Measurements from ENCODE around the gene CD40. TPM values are rescaled to one million over a fixed set of nuclear protein-coding genes. Genes with fewer than 3 reads are reported as not detected.

The CD40 gene
- total and polyA plus RNA-seq, 2 experiments from 2014 or later: 2.5 to 2.8 TPM

DNA sequence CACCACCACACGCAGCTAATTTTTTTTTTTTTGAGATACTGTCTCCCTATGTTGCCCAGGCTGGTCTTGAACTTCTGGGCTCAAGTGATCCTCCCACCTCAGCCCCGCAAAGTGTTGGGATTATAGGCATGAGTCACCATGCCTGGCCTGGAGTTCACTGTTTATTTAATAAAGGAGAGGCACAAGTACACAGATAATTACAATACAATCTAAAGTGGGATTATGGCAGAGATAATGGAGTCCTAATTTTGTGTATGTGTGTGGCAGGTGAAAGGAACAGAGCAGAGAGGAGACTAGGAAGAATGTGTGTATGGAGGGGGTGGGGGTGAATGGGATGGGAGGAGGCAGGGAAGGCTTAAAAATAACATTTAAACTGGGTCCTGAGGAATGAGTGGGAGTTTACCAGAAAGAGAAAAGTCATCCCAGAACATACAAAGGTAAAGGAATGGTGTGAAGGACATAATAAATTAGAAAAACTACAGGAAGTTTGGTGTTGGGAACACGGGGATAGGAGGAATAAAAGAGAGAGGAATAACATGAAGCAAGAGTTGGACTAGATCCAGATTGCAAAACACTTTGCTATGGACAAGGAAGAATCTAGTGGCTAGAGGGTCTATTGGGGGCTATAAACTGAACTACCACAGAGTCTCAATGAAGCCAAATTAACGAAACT, 32.8 kb upstream of the CD40 start:
- no peaks in the 10 kb centered on the region for H3K9me2 ChIP-seq (ENCODE audit: insufficient read depth)
- in situ Hi-C loops (cut with MboI): no loop called here
- peaks cover 11% of the 10 kb centered on the region; the same call in 1 of the 2 replicates for H3F3A ChIP-seq (ENCODE audit: insufficient read depth)
- H3K9me3 ChIP-seq (ENCODE audit: low read depth): no peaks in the 10 kb centered on the region
- TF ChIP-seq EZH2phosphoT487 (IDR thresholded peaks at IDR 0.05; ENCODE audit: insufficient read depth, low read depth): no peak
- no peak for TF ChIP-seq EZH2 (IDR thresholded peaks at IDR 0.05; ENCODE audit: insufficient read depth, poor library complexity, severe bottlenecking)
- WGBS, 2 experiments (ENCODE audit: low coverage in 1 of 2, low lambda C conversion rate in 2 of 2, missing lambda C conversion rate in 2 of 2): 37 to 39% methylated on average over 4 of the region's 4 CpGs
- H4K20me1 ChIP-seq (ENCODE audit: insufficient read depth): peaks cover 48% of the 10 kb centered on the region
- H3K9ac ChIP-seq: no peak overlapping the region
- peaks cover 90% of the 10 kb centered on the region for H3K79me2 ChIP-seq (ENCODE audit: insufficient read depth)
- H3K4me2 ChIP-seq (ENCODE audit: unreplicated experiment): no peak overlapping the region
- H3K27ac ChIP-seq: no peak overlapping the region
- H3K27me3 ChIP-seq (replicated peaks; ENCODE audit: insufficient read depth): no peaks in the 10 kb centered on the region
- no peak overlapping the region for H3K4me3 ChIP-seq
- no peaks in the 10 kb centered on the region for H3K36me3 ChIP-seq (ENCODE audit: low read depth)
- no peak overlapping the region for H2AFZ ChIP-seq
- peaks cover 24% of the 10 kb centered on the region for H3K4me1 ChIP-seq (ENCODE audit: insufficient read depth)
- DNase-seq: peak; percentile 48

DNA sequence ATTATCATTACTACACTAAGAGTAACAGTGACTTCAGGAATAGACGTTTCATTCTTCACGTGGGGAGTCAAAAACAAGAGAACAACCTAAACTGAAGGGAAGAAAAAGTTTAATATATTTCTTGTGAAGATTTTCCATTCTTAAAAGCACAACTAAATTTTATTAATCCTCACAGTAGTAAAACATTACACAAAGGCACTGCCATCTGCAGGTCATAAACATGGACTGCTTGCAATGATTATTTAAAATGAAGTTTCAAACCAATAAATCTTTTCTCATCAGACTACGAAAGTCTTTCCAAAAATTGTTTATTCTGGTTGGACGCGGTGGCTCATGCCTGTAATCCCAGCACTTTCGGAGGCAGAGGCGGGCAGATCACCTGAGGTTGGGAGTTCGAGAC, 31.0 kb upstream of the CD40 start:
- peak; percentile 58 for DNase-seq
- TF ChIP-seq EZH2phosphoT487 (IDR thresholded peaks at IDR 0.05; ENCODE audit: insufficient read depth, low read depth) (no peak), EZH2 (IDR thresholded peaks at IDR 0.05; ENCODE audit: insufficient read depth, poor library complexity, severe bottlenecking) (no peak)
- 19% methylated on average over 8 of the region's 8 CpGs for whole genome bisulfite sequencing, 2 experiments (ENCODE audit: low coverage in 1 of 2, low lambda C conversion rate in 2 of 2, missing lambda C conversion rate in 2 of 2)
- Histone ChIP-seq H3K36me3 (ENCODE audit: low read depth) (no peaks in the 10 kb centered on the region), H3K27ac (no peak overlapping the region), H3K9me3 (ENCODE audit: low read depth) (no peaks in the 10 kb centered on the region), H3F3A (ENCODE audit: insufficient read depth) (peaks cover 11% of the 10 kb centered on the region; the same call in 1 of the 2 replicates), H3K4me2 (ENCODE audit: unreplicated experiment) (no peak overlapping the region), H3K9me2 (ENCODE audit: insufficient read depth) (no peaks in the 10 kb centered on the region), H3K4me3 (peak overlapping the region; percentile 79; the same call in 1 of the 2 replicates), H3K27me3 (replicated peaks; ENCODE audit: insufficient read depth) (no peaks in the 10 kb centered on the region), H3K9ac (no peak overlapping the region), H3K4me1 (ENCODE audit: insufficient read depth) (peaks cover 24% of the 10 kb centered on the region), H3K79me2 (ENCODE audit: insufficient read depth) (peaks cover 71% of the 10 kb centered on the region), H4K20me1 (ENCODE audit: insufficient read depth) (peaks cover 41% of the 10 kb centered on the region), H2AFZ (no peak overlapping the region)
- in situ Hi-C loops (cut with MboI): no loop called here

DNA sequence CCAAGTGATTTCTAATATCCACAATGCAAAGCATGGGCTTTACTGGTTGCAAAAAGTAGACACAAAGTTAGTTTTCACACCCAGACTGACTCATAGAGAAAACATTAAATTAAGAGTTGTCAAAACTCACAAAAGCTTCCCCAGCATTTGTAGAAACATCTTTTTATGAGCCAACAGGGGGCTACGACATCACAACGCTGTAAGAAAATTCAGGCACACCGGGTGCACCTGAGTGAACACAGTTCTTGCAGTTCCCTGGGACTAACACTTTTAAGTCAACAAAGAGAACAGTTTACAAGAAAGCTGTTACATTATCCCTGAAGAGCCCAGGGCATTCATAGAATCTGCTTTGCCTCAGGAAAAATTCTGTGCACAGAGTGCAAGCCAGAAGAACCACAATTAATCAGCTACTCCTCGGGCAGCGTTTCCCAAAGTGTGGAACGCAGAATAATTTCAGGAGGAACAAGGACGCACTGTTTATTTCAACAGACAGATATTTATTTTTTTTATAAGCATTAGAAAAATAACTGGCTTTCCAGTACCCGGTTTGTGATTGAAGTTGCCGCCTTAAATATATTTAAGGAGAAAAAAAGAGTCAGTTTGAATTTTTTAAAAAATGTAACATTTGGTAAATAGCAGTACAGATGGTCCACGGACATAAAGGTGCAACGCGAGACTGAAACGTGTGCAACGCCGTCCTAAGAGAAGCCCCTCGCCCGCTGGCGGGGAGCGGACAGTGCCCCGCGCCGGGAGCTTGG, 29.5 kb upstream of the CD40 start:
- H3K9me3 ChIP-seq (ENCODE audit: low read depth): no peaks in the 10 kb centered on the region
- no peaks in the 10 kb centered on the region for H3K9me2 ChIP-seq (ENCODE audit: insufficient read depth)
- H3K4me3 ChIP-seq: peak overlapping the region; percentile 79
- peaks cover 24% of the 10 kb centered on the region for H3K4me1 ChIP-seq (ENCODE audit: insufficient read depth)
- H3K36me3 ChIP-seq (ENCODE audit: low read depth): no peaks in the 10 kb centered on the region
- H2AFZ ChIP-seq: peak overlapping the region; percentile 92
- TF ChIP-seq EZH2phosphoT487 (IDR thresholded peaks at IDR 0.05; ENCODE audit: insufficient read depth, low read depth) (no peak), EZH2 (IDR thresholded peaks at IDR 0.05; ENCODE audit: insufficient read depth, poor library complexity, severe bottlenecking) (no peak)
- peak overlapping the region; percentile 91 for H3K4me2 ChIP-seq (ENCODE audit: unreplicated experiment)
- H3K79me2 ChIP-seq (ENCODE audit: insufficient read depth): peaks cover 57% of the 10 kb centered on the region
- peak; percentile 59 for DNase-seq
- WGBS, 2 experiments (ENCODE audit: low coverage in 1 of 2, low lambda C conversion rate in 2 of 2, missing lambda C conversion rate in 2 of 2): 1% methylated on average over 22 of the region's 22 CpGs
- H4K20me1 ChIP-seq (ENCODE audit: insufficient read depth): peaks cover 30% of the 10 kb centered on the region
- in situ Hi-C loops (cut with MboI): no loop called here
- peak overlapping the region; percentile 85 for H3K27ac ChIP-seq
- H3F3A ChIP-seq (ENCODE audit: insufficient read depth): peaks cover 11% of the 10 kb centered on the region; the same call in 1 of the 2 replicates
- H3K9ac ChIP-seq: peak overlapping the region; percentile 86
- H3K27me3 ChIP-seq (replicated peaks; ENCODE audit: insufficient read depth): no peaks in the 10 kb centered on the region

- Histone ChIP-seq H3K36me3 (ENCODE audit: low read depth) (no peaks in the 10 kb centered on the region), H3K9me2 (ENCODE audit: insufficient read depth) (no peaks in the 10 kb centered on the region), H3F3A (ENCODE audit: insufficient read depth) (peaks cover 11% of the 10 kb centered on the region; the same call in 1 of the 2 replicates), H3K4me3 (peak overlapping the region; percentile 79), H3K4me1 (ENCODE audit: insufficient read depth) (peaks cover 24% of the 10 kb centered on the region), H3K27me3 (replicated peaks; ENCODE audit: insufficient read depth) (no peaks in the 10 kb centered on the region), H3K27ac (peak overlapping the region; percentile 85), H3K9ac (peak overlapping the region; percentile 86), H4K20me1 (ENCODE audit: insufficient read depth) (peaks cover 25% of the 10 kb centered on the region), H3K4me2 (ENCODE audit: unreplicated experiment) (peak overlapping the region; percentile 91), H3K9me3 (ENCODE audit: low read depth) (no peaks in the 10 kb centered on the region), H3K79me2 (ENCODE audit: insufficient read depth) (peaks cover 52% of the 10 kb centered on the region), H2AFZ (peak overlapping the region; percentile 92)
- TF ChIP-seq EZH2 (IDR thresholded peaks at IDR 0.05; ENCODE audit: insufficient read depth, poor library complexity, severe bottlenecking) (no peak), EZH2phosphoT487 (IDR thresholded peaks at IDR 0.05; ENCODE audit: insufficient read depth, low read depth) (no peak)
- in situ Hi-C loops (cut with MboI): no loop called here
- WGBS, 2 experiments (ENCODE audit: low coverage in 1 of 2, low lambda C conversion rate in 2 of 2, missing lambda C conversion rate in 2 of 2): 1% methylated on average over 24 to 28 of the region's 31 CpGs
- DNase-seq: peak; percentile 69
Measured at GRCh38 chr20:46089167-46089416, 29.0 kb upstream of the CD40 start.

All from GM23248 (cell line).